Mucosa of stomach (tissue), 1 donor: Measurements from ENCODE around the gene MRPS6.

Source experiments
- H3K27me3 ChIP-seq: one replicate; pipeline ENCODE4 v1.7.0; 2013; ENCODE audit warnings: mild to moderate bottlenecking, low read length; ENCODE audit not compliant: control insufficient read depth, insufficient read depth
- H3K36me3 ChIP-seq: one replicate; pipeline ENCODE4 v1.7.0; 2013; ENCODE audit warnings: low read length; ENCODE audit not compliant: control insufficient read depth, insufficient read depth
- H3K4me1 ChIP-seq: one replicate; pipeline ENCODE4 v1.7.0; 2013; ENCODE audit warnings: mild to moderate bottlenecking, low read length; ENCODE audit not compliant: control insufficient read depth, insufficient read depth
- H3K4me3 ChIP-seq: one replicate; pipeline ENCODE4 v1.7.0; 2013; ENCODE audit warnings: low read length
- H3K9ac ChIP-seq: one replicate; pipeline ENCODE4 v1.7.0; 2013; ENCODE audit warnings: mild to moderate bottlenecking, low read length, moderate library complexity
- H3K9me3 ChIP-seq: one replicate; pipeline ENCODE4 v1.7.0; 2013; ENCODE audit warnings: mild to moderate bottlenecking, low read length, moderate library complexity; ENCODE audit not compliant: control insufficient read depth
- donor health status: Pancreatic carcinoma.

MRPS6 gene

GRCh38 chr21:34129901-34130715 is 56.7 kb downstream of the MRPS6 start:
- no peak overlapping the region for H3K4me3 ChIP-seq
- no peaks in the 10 kb centered on the region for H3K36me3 ChIP-seq
- H3K9me3 ChIP-seq: no peaks in the 10 kb centered on the region
- H3K9ac ChIP-seq: no peak overlapping the region
- no peaks in the 10 kb centered on the region for H3K27me3 ChIP-seq
- no peaks in the 10 kb centered on the region for H3K4me1 ChIP-seq

DNA sequence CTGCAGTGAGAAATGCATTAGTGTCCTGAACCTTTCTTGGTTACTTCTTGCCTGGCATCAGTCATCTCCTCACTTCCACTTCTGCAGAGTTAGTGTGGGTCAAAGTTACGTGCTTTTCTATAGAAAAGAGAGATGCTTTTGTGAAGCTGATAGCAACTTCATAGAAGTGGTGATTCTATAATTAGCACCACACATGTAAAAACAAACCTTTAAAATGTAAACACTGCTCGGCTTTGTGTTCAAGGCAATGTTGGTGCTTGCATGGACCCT is 57.3 kb downstream of the MRPS6 start:
- Histone ChIP-seq H3K27me3 (no peaks in the 10 kb centered on the region), H3K9ac (no peak overlapping the region), H3K9me3 (no peaks in the 10 kb centered on the region), H3K4me1 (no peaks in the 10 kb centered on the region), H3K36me3 (no peaks in the 10 kb centered on the region), H3K4me3 (no peak overlapping the region)

GRCh38 chr21:34131586-34131985 is 58.2 kb downstream of the MRPS6 start:
- Histone ChIP-seq H3K27me3 (no peaks in the 10 kb centered on the region), H3K36me3 (no peaks in the 10 kb centered on the region), H3K4me3 (no peak overlapping the region), H3K9me3 (no peaks in the 10 kb centered on the region), H3K4me1 (no peaks in the 10 kb centered on the region), H3K9ac (no peak overlapping the region)

- H3K27me3 ChIP-seq: no peaks in the 10 kb centered on the region
- H3K9ac ChIP-seq: no peak overlapping the region
- no peaks in the 10 kb centered on the region for H3K36me3 ChIP-seq
- no peak overlapping the region for H3K4me3 ChIP-seq
- no peaks in the 10 kb centered on the region for H3K4me1 ChIP-seq
- H3K9me3 ChIP-seq: no peaks in the 10 kb centered on the region
Measured at GRCh38 chr21:34132202-34132601, 58.8 kb downstream of the MRPS6 start.

DNA sequence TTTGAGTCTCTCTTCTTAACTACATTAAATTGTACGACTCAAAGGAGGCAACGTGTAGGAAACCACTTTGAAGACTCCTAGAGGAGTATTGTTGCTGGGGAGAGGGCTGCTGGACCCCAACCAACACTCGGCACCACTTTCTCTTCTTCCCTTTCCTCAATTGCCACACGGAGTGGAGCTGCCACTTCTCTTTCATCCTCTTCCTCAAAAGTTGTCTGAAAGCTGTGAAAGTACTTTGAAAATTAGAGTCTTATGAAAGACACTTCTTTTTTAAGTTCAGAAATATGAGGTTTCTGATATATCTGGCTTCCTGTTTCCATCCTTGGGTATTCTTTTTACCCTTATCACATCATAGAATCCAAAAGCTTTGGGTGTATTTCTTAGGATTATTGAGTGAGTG is 59.5 kb downstream of the MRPS6 start:
- no peaks in the 10 kb centered on the region for H3K4me1 ChIP-seq
- H3K4me3 ChIP-seq: no peak overlapping the region
- H3K27me3 ChIP-seq: no peaks in the 10 kb centered on the region
- H3K36me3 ChIP-seq: no peaks in the 10 kb centered on the region
- H3K9me3 ChIP-seq: no peaks in the 10 kb centered on the region
- H3K9ac ChIP-seq: no peak overlapping the region

- no peaks in the 10 kb centered on the region for H3K4me1 ChIP-seq
- H3K9me3 ChIP-seq: no peaks in the 10 kb centered on the region
- no peaks in the 10 kb centered on the region for H3K27me3 ChIP-seq
- no peak overlapping the region for H3K9ac ChIP-seq
- no peaks in the 10 kb centered on the region for H3K36me3 ChIP-seq
- H3K4me3 ChIP-seq: no peak overlapping the region
Measured at GRCh38 chr21:34133392-34133791, 60.0 kb downstream of the MRPS6 start.

GRCh38 chr21:34133802-34134201 is 60.4 kb downstream of the MRPS6 start:
- no peaks in the 10 kb centered on the region for H3K36me3 ChIP-seq
- no peaks in the 10 kb centered on the region for H3K27me3 ChIP-seq
- H3K9ac ChIP-seq: no peak overlapping the region
- H3K9me3 ChIP-seq: no peaks in the 10 kb centered on the region
- no peaks in the 10 kb centered on the region for H3K4me1 ChIP-seq
- H3K4me3 ChIP-seq: no peak overlapping the region

GRCh38 chr21:34135330-34135729 is 62.0 kb downstream of the MRPS6 start:
- Histone ChIP-seq H3K9me3 (no peaks in the 10 kb centered on the region), H3K4me1 (no peaks in the 10 kb centered on the region), H3K9ac (no peak overlapping the region), H3K27me3 (no peaks in the 10 kb centered on the region), H3K36me3 (no peaks in the 10 kb centered on the region), H3K4me3 (no peak overlapping the region)

DNA sequence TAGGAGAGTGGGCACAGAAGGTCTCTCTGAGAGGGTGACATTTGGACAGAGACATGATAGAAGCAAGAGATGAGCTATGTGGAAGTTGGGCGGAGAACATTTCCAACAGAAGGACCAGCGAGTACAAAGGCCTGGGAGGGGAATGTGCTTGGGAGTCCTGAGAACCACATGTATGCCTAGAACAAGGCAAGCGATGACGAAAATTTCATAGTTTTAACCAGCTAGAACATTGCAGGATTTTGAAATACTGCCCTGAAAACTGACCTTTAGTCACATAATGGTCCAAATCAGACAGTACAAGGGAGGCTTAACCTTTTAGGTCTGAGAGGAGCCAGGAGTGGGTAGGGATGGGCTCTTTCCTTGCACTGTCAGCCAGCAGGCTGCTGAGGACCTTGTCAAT is 68.0 kb downstream of the MRPS6 start:
- H3K9ac ChIP-seq: no peak overlapping the region
- H3K4me1 ChIP-seq: no peaks in the 10 kb centered on the region
- H3K4me3 ChIP-seq: no peak overlapping the region
- H3K9me3 ChIP-seq: no peaks in the 10 kb centered on the region
- no peaks in the 10 kb centered on the region for H3K27me3 ChIP-seq
- no peaks in the 10 kb centered on the region for H3K36me3 ChIP-seq

- H3K9ac ChIP-seq: no peak overlapping the region
Measured at GRCh38 chr21:34143685-34144182, 70.4 kb downstream of the MRPS6 start.

GRCh38 chr21:34144224-34144623 is 70.8 kb downstream of the MRPS6 start:
- Histone ChIP-seq H3K4me1 (no peaks in the 10 kb centered on the region), H3K9ac (no peak overlapping the region), H3K4me3 (no peak overlapping the region), H3K27me3 (no peaks in the 10 kb centered on the region), H3K9me3 (no peaks in the 10 kb centered on the region), H3K36me3 (no peaks in the 10 kb centered on the region)

More at GRCh38 chr21:34143685-34144182, 70.4 kb downstream of the MRPS6 start:
- H3K4me3 ChIP-seq: no peak overlapping the region
- no peaks in the 10 kb centered on the region for H3K4me1 ChIP-seq
- no peaks in the 10 kb centered on the region for H3K27me3 ChIP-seq
- no peaks in the 10 kb centered on the region for H3K36me3 ChIP-seq
- no peaks in the 10 kb centered on the region for H3K9me3 ChIP-seq

- Histone ChIP-seq H3K27me3 (no peaks in the 10 kb centered on the region), H3K9me3 (no peaks in the 10 kb centered on the region), H3K36me3 (no peaks in the 10 kb centered on the region), H3K9ac (no peak overlapping the region), H3K4me1 (no peaks in the 10 kb centered on the region), H3K4me3 (no peak overlapping the region)
Measured at GRCh38 chr21:34147792-34148418, 74.5 kb downstream of the MRPS6 start.
